ENCODE data around the gene MTMR10. TPM values are rescaled to one million over a fixed set of nuclear protein-coding genes. Genes with fewer than 3 reads are reported as not detected.
A peak's percentile ranks its signal among the peaks of the same experiment; 100 is the strongest.

MTMR10 gene
- total and polyA plus RNA-seq, 2 of the 4 experiments (the other 2 are of a cell fraction) = 11.2 to 13.8 TPM

DNA sequence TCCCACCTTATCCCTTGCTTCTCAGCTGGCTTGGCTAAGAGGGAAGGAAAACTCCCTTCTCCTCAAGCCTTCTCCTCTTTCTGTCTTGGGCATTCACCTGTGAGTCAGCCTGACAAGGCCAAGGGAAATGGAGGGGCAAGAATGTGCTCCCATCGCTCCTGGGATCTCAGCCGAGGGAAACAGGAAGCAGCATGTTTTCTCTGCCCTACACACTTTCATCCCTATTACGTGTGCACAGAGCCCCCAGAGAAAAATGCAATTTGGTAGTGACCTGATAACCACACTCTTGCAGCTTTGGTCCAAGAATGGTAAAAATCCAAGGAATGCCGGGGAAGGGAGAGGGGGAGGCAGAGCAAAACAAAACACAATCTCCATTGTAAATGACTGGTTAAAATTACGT is 32.9 kb upstream of the MTMR10 start:
- Histone ChIP-seq H3K56ac (ENCODE audit: extremely low read depth, insufficient read depth, low read length) (0 out of 2 replicates have a peak overlapping the region, but pooled peaks have one; percentile 28), H3K4me2 (ENCODE audit: low read depth, low read length) (peak overlapping the region; percentile 65), H3K9me3 (ENCODE audit: control insufficient read depth, insufficient read depth, low read length) (no peaks in the 10 kb centered on the region), H3K18ac (ENCODE audit: low read depth, low read length) (peak overlapping the region; percentile 90; the same call in 1 of the 2 replicates), H2BK15ac (ENCODE audit: low read depth, low read length) (peak overlapping the region; percentile 93; the same call in 1 of the 3 replicates), H2AK9ac (replicated peaks; ENCODE audit: low read depth, low read length, poor library complexity) (no peak overlapping the region), H3K4me3 (ENCODE audit: insufficient read depth, low read depth, low read length) (no peak overlapping the region), H3K23ac (ENCODE audit: low read depth, low read length) (peak overlapping the region; percentile 76; the same call in 1 of the 2 replicates), H4K91ac (ENCODE audit: insufficient read depth, low read depth, low read length) (peak overlapping the region; percentile 26; the same call in 1 of the 2 replicates), H3K9me1 (ENCODE audit: insufficient read depth, low read length) (peaks cover 20% of the 10 kb centered on the region), H2BK120ac (ENCODE audit: low read depth, low read length) (peak overlapping the region; percentile 99), H3K14ac (replicated peaks; ENCODE audit: low read depth, low read length) (peak overlapping the region; percentile 91), H4K5ac (ENCODE audit: low read depth, low read length) (no peak overlapping the region), H3K36me3 (ENCODE audit: control insufficient read depth, insufficient read depth, low read length) (no peaks in the 10 kb centered on the region), H3K9ac (ENCODE audit: low read depth, low read length) (no peak overlapping the region), H3K27me3 (ENCODE audit: control insufficient read depth, insufficient read depth, low read length) (no peaks in the 10 kb centered on the region), H4K8ac (ENCODE audit: low read depth in 2 of 2, low read length in 2 of 2) (peak overlapping the region; percentile 54 to 91; a peak in 2 of 4 replicates), H2AK5ac (ENCODE audit: low read depth, low read length) (no peak overlapping the region), H3K4ac (ENCODE audit: low read depth, low read length) (peak overlapping the region; percentile 95; the same call in 1 of the 2 replicates), H4K20me1 (ENCODE audit: insufficient read depth, low read length) (no peaks in the 10 kb centered on the region), H3K27ac (ENCODE audit: insufficient read depth, low read length) (no peak overlapping the region; the same call in 1 of the 2 replicates), H3K79me1 (ENCODE audit: low read depth in 1 of 2, low read length in 2 of 2) (peaks cover 0 to 8% of the 10 kb centered on the region in 2 experiments; a peak in 1 of 4 replicates), H3K4me1 (ENCODE audit: control insufficient read depth, insufficient read depth, low read length) (peaks cover 16% of the 10 kb centered on the region), H2BK20ac (ENCODE audit: low read depth, low read length) (0 out of 2 replicates have a peak overlapping the region, but pooled peaks have one; percentile 96), H2AFZ (replicated peaks; ENCODE audit: low read length, poor library complexity) (peak overlapping the region; percentile 73), H2BK5ac (ENCODE audit: low read depth, low read length, poor library complexity, severe bottlenecking) (peak overlapping the region; percentile 95)
- ATAC-seq (ENCODE audit: low read depth) (peak; percentile 93), DNase-seq (peak; percentile 99)
- dilution Hi-C loops (cut with HindIII; ENCODE audit: low sequenced_read_pairs, unreplicated experiment) = no loop called here
- POLR2A ChIA-PET (ENCODE audit: unreplicated experiment) = interaction anchor here (1.5 kb wide), 1 partner anchor 32 kb away, joined by 4 read pairs; the partner anchor contains the start of gene MTMR10
- WGBS, 2 experiments (ENCODE audit: extremely low coverage in 2 of 2, insufficient read length in 1 of 2) = no CpG with 5 or more reads among the region's 5 CpGs
- no TSS peak for BruUV-seq (replicated peaks)
- CTCF ChIA-PET = interaction anchor here (0.8 to 2.0 kb wide), 2 partner anchors 10 to 105 kb away, joined by 5 read pairs; no protein-coding TSS in a partner anchor
- intact Hi-C loops (cut with micrococcal nuclease) = loop anchor here (1.0 kb wide), 1 partner anchor 9 kb away; no protein-coding TSS in a partner anchor
- in situ Hi-C loops (cut with MboI; ENCODE audit: low sequenced_read_pairs) = no loop called here
- TF ChIP-seq NFE2L2 (IDR thresholded peaks at IDR 0.05; ENCODE audit: low read depth, low read length) = peak; percentile 1; the same call in 1 of the 2 replicates
- TF ChIP-seq, protein P1, sequence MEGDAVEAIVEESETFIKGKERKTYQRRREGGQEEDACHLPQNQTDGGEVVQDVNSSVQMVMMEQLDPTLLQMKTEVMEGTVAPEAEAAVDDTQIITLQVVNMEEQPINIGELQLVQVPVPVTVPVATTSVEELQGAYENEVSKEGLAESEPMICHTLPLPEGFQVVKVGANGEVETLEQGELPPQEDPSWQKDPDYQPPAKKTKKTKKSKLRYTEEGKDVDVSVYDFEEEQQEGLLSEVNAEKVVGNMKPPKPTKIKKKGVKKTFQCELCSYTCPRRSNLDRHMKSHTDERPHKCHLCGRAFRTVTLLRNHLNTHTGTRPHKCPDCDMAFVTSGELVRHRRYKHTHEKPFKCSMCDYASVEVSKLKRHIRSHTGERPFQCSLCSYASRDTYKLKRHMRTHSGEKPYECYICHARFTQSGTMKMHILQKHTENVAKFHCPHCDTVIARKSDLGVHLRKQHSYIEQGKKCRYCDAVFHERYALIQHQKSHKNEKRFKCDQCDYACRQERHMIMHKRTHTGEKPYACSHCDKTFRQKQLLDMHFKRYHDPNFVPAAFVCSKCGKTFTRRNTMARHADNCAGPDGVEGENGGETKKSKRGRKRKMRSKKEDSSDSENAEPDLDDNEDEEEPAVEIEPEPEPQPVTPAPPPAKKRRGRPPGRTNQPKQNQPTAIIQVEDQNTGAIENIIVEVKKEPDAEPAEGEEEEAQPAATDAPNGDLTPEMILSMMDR (conservative IDR thresholded peaks at IDR 0.05; ENCODE audit: low read depth, low read length) = no peak
- 0 out of 2 replicates have a peak, but pooled peaks have one; percentile 3 for TF ChIP-seq SMC3 (IDR thresholded peaks at IDR 0.05; ENCODE audit: low read depth, low read length)
- peak; percentile 51 for TF ChIP-seq RCOR1 (IDR thresholded peaks at IDR 0.05; ENCODE audit: insufficient replicate concordance, low read length)
- TF ChIP-seq BHLHE40 (IDR thresholded peaks at IDR 0.05; ENCODE audit: low read depth, low read length) = peak; percentile 66; the same call in 1 of the 2 replicates
- TF ChIP-seq MAZ (IDR thresholded peaks at IDR 0.05; ENCODE audit: borderline replicate concordance, low read depth, low read length) = peak; percentile 81; the same call in 1 of the 2 replicates
- no peak for TF ChIP-seq CHD1 (IDR thresholded peaks at IDR 0.05; ENCODE audit: low read depth, low read length)
- no peak for TF ChIP-seq RAD21 (IDR thresholded peaks at IDR 0.05; ENCODE audit: low read length)
- no peak for TF ChIP-seq POLR2A (IDR thresholded peaks at IDR 0.05; ENCODE audit: low read depth, low read length)
- peak; percentile 57 for TF ChIP-seq CEBPB (IDR thresholded peaks at IDR 0.05; ENCODE audit: low read depth, low read length)
- peak; percentile 13; the same call in 1 of the 2 replicates for TF ChIP-seq MXI1 (IDR thresholded peaks at IDR 0.05; ENCODE audit: borderline replicate concordance, low read depth, low read length)
- peak; percentile 37; the same call in 1 of the 2 replicates for TF ChIP-seq MAFK (IDR thresholded peaks at IDR 0.05; ENCODE audit: low read depth, low read length)
- TF ChIP-seq RFX5 (IDR thresholded peaks at IDR 0.05; ENCODE audit: low read depth, low read length) = no peak
- TF ChIP-seq FOS (IDR thresholded peaks at IDR 0.05; ENCODE audit: low read depth, low read length) = peak; percentile 27; the same call in 1 of the 2 replicates
- TF ChIP-seq, protein P2, sequence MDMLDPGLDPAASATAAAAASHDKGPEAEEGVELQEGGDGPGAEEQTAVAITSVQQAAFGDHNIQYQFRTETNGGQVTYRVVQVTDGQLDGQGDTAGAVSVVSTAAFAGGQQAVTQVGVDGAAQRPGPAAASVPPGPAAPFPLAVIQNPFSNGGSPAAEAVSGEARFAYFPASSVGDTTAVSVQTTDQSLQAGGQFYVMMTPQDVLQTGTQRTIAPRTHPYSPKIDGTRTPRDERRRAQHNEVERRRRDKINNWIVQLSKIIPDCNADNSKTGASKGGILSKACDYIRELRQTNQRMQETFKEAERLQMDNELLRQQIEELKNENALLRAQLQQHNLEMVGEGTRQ (IDR thresholded peaks at IDR 0.05; ENCODE audit: low read depth, low read length) = no peak
